RCC 7860 (cell line): ENCODE data around the gene KDM6A.
A peak's percentile ranks its signal among the peaks of the same experiment; 100 is the strongest.
"Not testable (repeated sequence)": the region's sequence is repeated elsewhere in the genome, so short reads cannot be mapped to it uniquely, and the experiment has no call there.

ENCODE experiments used
- DNase-seq: peaks from one replicate; pipeline ENCODE4 v3.0.0-alpha.2; 2015; ENCODE audit warnings: low spot score
- FAIRE-seq: peaks from 2 replicates; lab custom pipeline; 2012; peaks lifted over from hg19 to GRCh38; lab: Jason Lieb, UNC

KDM6A gene

GRCh38 chrX:44884944-44885343 lies 12.0 kb downstream of the KDM6A start:
- FAIRE-seq (no peak), DNase-seq (no peak)

- DNase-seq (no peak), FAIRE-seq (no peak)
Measured at GRCh38 chrX:44889824-44890223, 16.8 kb downstream of the KDM6A start.

- DNase-seq (no peak), FAIRE-seq (no peak)
Measured at GRCh38 chrX:44890247-44890646, 17.3 kb downstream of the KDM6A start.

GRCh38 chrX:44890687-44891086 lies 17.7 kb downstream of the KDM6A start:
- not testable (repeated sequence) for FAIRE-seq, DNase-seq

GRCh38 chrX:44891642-44892041 lies 18.7 kb downstream of the KDM6A start:
- no peak for DNase-seq
- FAIRE-seq, result no peak

GRCh38 chrX:44896876-44897186 lies 23.8 kb downstream of the KDM6A start:
- FAIRE-seq (no peak), DNase-seq (no peak)

GRCh38 chrX:44897539-44897938 lies 24.6 kb downstream of the KDM6A start:
- no peak for FAIRE-seq
- no peak for DNase-seq

- DNase-seq (no peak), FAIRE-seq (no peak)
Measured at GRCh38 chrX:44898411-44899221, 25.6 kb downstream of the KDM6A start.

- FAIRE-seq (no peak), DNase-seq (no peak)
Measured at GRCh38 chrX:44899946-44900345, 27.0 kb downstream of the KDM6A start.

- DNase-seq (peak; percentile 64), FAIRE-seq (peak; percentile 88)
Measured at GRCh38 chrX:44903107-44903506, 30.1 kb downstream of the KDM6A start.

- DNase-seq (no peak), FAIRE-seq (no peak)
Measured at GRCh38 chrX:44903830-44904530, 31.0 kb downstream of the KDM6A start.

GRCh38 chrX:44904542-44905115 lies 31.6 kb downstream of the KDM6A start:
- DNase-seq (no peak), FAIRE-seq (no peak)

GRCh38 chrX:44906041-44906440 lies 33.1 kb downstream of the KDM6A start:
- DNase-seq (no peak), FAIRE-seq (peak; percentile 50)

GRCh38 chrX:44906542-44906941 lies 33.6 kb downstream of the KDM6A start:
- no peak for FAIRE-seq

GRCh38 chrX:44908153-44908552 lies 35.2 kb downstream of the KDM6A start:
- no peak for FAIRE-seq
- DNase-seq, result no peak

More at GRCh38 chrX:44906542-44906941, 33.6 kb downstream of the KDM6A start:
- DNase-seq, result no peak

- FAIRE-seq (no peak), DNase-seq (no peak)
Measured at GRCh38 chrX:44908827-44909226, 35.8 kb downstream of the KDM6A start.

- FAIRE-seq, DNase-seq: not testable (repeated sequence)
Measured at GRCh38 chrX:44910508-44910907, 37.5 kb downstream of the KDM6A start.

GRCh38 chrX:44911074-44911600 lies 38.1 kb downstream of the KDM6A start:
- not testable (repeated sequence) for DNase-seq, FAIRE-seq

GRCh38 chrX:44913656-44914531 lies 40.9 kb downstream of the KDM6A start:
- FAIRE-seq (no peak), DNase-seq (peak; percentile 56)

- DNase-seq (peak; percentile 79), FAIRE-seq (peak; percentile 94)
Measured at GRCh38 chrX:44914532-44915198, 41.7 kb downstream of the KDM6A start.
